Upper lobe of right lung (tissue), 1 donor: ENCODE data around the gene CREB3L4. TPM values are rescaled to one million over a fixed set of nuclear protein-coding genes. Genes with fewer than 3 reads are reported as not detected.
"Not testable (repeated sequence)": the region's sequence is repeated elsewhere in the genome, so short reads cannot be mapped to it uniquely, and the experiment has no call there.

Experiments used
- ATAC-seq: fragments of 200-7000 bp; cut with Tn5 transposase; one replicate; pipeline ENCODE4 v1.9.1; 2020; ENCODE audit warnings: mild to moderate bottlenecking, moderate library complexity
- DNase-seq: peaks from one replicate; pipeline ENCODE4 v3.0.0-alpha.2; 2020
- H3K27ac ChIP-seq: fragments of 200-600 bp; one replicate; pipeline ENCODE4 v1.8.0; 2022
- H3K27me3 ChIP-seq: fragments of 200-600 bp; one replicate; pipeline ENCODE4 v1.8.0; 2022; ENCODE audit warnings: mild to moderate bottlenecking
- H3K36me3 ChIP-seq: fragments of 200-600 bp; one replicate; pipeline ENCODE4 v1.8.0; 2022
- H3K4me1 ChIP-seq: fragments of 200-600 bp; one replicate; pipeline ENCODE4 v1.8.0; 2022
- H3K4me3 ChIP-seq: fragments of 200-600 bp; one replicate; pipeline ENCODE4 v1.8.0; 2022; ENCODE audit warnings: mild to moderate bottlenecking
- H3K9me3 ChIP-seq: fragments of 200-600 bp; one replicate; pipeline ENCODE4 v1.8.0; 2022
- CTCF ChIP-seq: fragments of 200-600 bp; IDR thresholded peaks from one replicate; pipeline ENCODE4 v1.8.0; 2022; ENCODE audit warnings: antibody characterized with exemption
- intact Hi-C: fragments of 100-400 bp; cut with DNase I; formaldehyde crosslinking; loops from one replicate; pipeline ENCODE4 v1.11.0; 2022
- total RNA-seq: library from RNA; stranded (reverse); fragmentation: NEBNext Ultra II Directional; extraction: Animal tissue kit (Norgen Biotek cat#: 25700); gene quantifications from one replicate; pipeline ENCODE4 v1.2.1, GENCODE V29; 2021
- donor health status: DM: no; HTN: yes; CAD: no; lungs with severe emphysema.

Gene CREB3L4
- total RNA-seq, 1 donor from 2014 or later = 10.5 TPM

DNA sequence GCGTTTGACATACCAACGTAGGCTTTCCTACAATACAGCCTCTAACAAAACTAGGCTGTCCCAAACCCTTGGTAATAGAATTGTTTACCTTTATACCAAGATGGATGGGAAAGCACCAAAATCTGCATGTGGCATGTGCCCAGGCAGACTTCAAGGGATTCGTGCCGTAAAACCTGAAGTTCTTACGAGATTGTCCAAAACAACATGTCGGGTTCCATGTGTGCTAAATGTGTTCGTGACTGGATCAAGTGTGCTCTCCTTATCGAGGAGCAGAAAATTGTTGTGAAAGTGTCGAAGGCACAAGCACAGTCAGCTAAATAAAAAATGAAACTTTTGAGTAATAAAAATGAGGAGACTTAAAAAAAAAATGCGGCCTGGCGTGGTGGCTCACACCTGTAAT lies 27.9 kb downstream of the CREB3L4 start:
- no peak overlapping the region for H3K4me3 ChIP-seq
- peaks cover 39% of the 10 kb centered on the region for H3K36me3 ChIP-seq
- H3K9me3 ChIP-seq = no peaks in the 10 kb centered on the region
- peaks cover 19% of the 10 kb centered on the region for H3K4me1 ChIP-seq
- ATAC-seq (no peak), DNase-seq (no peak)
- TF ChIP-seq CTCF = no peak
- intact Hi-C loops = no loop called here
- no peak overlapping the region for H3K27ac ChIP-seq
- no peaks in the 10 kb centered on the region for H3K27me3 ChIP-seq

- DNase-seq, H3K9me3 ChIP-seq, intact Hi-C loops, H3K27ac ChIP-seq, H3K27me3 ChIP-seq, H3K4me3 ChIP-seq, ATAC-seq: not testable (repeated sequence)
- Histone ChIP-seq H3K4me1 (peaks cover 13% of the 10 kb centered on the region), H3K36me3 (peaks cover 35% of the 10 kb centered on the region)
Measured at GRCh38 chr1:153996882-153997281, 29.2 kb downstream of the CREB3L4 start.

GRCh38 chr1:154000420-154000819 lies 32.7 kb downstream of the CREB3L4 start:
- H3K27ac ChIP-seq = no peak overlapping the region
- no peak for TF ChIP-seq CTCF
- peaks cover 2% of the 10 kb centered on the region for H3K36me3 ChIP-seq
- H3K27me3 ChIP-seq = no peaks in the 10 kb centered on the region
- no peaks in the 10 kb centered on the region for H3K9me3 ChIP-seq
- no peak for ATAC-seq
- H3K4me1 ChIP-seq = no peaks in the 10 kb centered on the region
- no peak overlapping the region for H3K4me3 ChIP-seq
- intact Hi-C loops = no loop called here
- DNase-seq = no peak

GRCh38 chr1:154006136-154006535 lies 38.4 kb downstream of the CREB3L4 start:
- Histone ChIP-seq H3K9me3 (no peaks in the 10 kb centered on the region), H3K27ac (no peak overlapping the region), H3K4me3 (no peak overlapping the region), H3K27me3 (no peaks in the 10 kb centered on the region), H3K4me1 (no peaks in the 10 kb centered on the region), H3K36me3 (no peaks in the 10 kb centered on the region)
- intact Hi-C loops = no loop called here
- DNase-seq (no peak), ATAC-seq (no peak)
- no peak for TF ChIP-seq CTCF

- Histone ChIP-seq H3K9me3 (no peaks in the 10 kb centered on the region), H3K27me3 (no peaks in the 10 kb centered on the region), H3K4me1 (no peaks in the 10 kb centered on the region), H3K36me3 (no peaks in the 10 kb centered on the region), H3K27ac (no peak overlapping the region), H3K4me3 (no peak overlapping the region)
- ATAC-seq (no peak), DNase-seq (no peak)
- intact Hi-C loops = no loop called here
- TF ChIP-seq CTCF = no peak
Measured at GRCh38 chr1:154012129-154012528, 44.4 kb downstream of the CREB3L4 start.

DNA sequence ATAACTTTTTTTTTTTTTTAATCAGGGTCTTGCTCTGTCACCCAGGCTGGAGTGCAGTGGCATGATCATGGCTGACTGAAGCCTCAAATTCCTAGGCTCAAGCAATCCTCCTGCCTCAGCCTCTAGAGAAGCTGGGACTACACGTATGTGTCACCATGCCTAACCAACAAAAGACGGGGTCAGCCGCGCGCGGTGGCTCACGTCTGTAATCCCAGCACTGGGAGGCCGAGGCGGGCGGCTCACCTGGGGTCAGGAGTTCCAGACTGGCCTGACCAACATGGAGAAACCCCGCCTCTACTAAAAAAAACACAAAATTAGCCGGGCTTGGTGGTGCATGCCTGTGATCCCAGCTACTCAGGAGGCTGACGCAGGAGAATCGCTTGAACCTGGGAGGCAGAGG lies 44.8 kb downstream of the CREB3L4 start:
- DNase-seq, H3K27ac ChIP-seq, H3K4me3 ChIP-seq, H3K4me1 ChIP-seq, H3K36me3 ChIP-seq, H3K27me3 ChIP-seq, ATAC-seq, H3K9me3 ChIP-seq, intact Hi-C loops: not testable (repeated sequence)

DNA sequence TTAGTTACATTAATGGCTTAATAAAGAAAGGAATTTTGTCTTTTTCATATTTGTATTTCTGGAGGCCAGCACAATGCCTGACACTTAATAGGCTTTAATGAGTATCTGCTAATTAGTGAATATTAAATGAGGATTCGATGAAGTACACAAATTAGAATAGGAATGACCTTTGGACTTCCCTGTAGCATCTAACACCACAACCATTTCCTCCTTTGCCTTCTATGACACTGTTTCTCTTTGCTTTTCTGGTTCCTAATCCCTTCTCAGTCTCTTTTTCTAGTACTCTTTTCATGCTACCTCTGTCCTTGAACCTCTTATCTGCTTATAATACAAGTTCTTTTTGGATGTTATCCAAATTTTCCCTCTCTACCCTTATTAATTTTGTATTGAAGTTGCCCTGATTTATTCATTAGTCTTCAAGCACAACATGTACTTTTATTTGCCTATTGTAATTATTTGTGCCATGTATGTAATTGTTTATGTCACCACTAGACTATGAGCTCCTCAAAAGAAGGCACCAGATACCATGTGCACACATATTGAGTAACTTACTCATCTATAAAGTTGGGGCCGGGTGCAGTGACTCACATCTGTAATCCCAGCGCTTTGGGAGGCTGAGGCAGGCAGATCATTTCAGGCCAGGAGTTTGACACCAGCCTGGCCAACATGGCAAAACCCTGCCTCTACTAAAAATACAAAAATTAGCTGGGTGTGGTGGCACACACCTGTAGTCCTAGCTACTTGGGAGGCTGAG lies 46.6 kb downstream of the CREB3L4 start:
- Histone ChIP-seq H3K27ac (no peak overlapping the region), H3K27me3 (no peaks in the 10 kb centered on the region), H3K9me3 (no peaks in the 10 kb centered on the region), H3K4me1 (no peaks in the 10 kb centered on the region), H3K4me3 (no peak overlapping the region), H3K36me3 (no peaks in the 10 kb centered on the region)
- intact Hi-C loops = no loop called here
- ATAC-seq (no peak), DNase-seq (no peak)
- no peak for TF ChIP-seq CTCF
